Jurkat, Clone E6-1 (cell line): ENCODE data around the gene CSTF2T.
"Not testable (repeated sequence)": the region's sequence is repeated elsewhere in the genome, so short reads cannot be mapped to it uniquely, and the experiment has no call there.

Experiments
- DNase-seq: peaks from one replicate; pipeline ENCODE4 v3.0.0-alpha.2; 2011; ENCODE audit warnings: low read depth, low spot score
- H3K4me3 ChIP-seq: 2 replicates; pipeline ENCODE4 v1.5.1; 2011; ENCODE audit warnings: mild to moderate bottlenecking, low read length, control low read depth, moderate library complexity

Gene CSTF2T

GRCh38 chr10:51700228-51700817 lies 928 bp upstream of the CSTF2T start:
- DNase-seq, result no peak

DNA sequence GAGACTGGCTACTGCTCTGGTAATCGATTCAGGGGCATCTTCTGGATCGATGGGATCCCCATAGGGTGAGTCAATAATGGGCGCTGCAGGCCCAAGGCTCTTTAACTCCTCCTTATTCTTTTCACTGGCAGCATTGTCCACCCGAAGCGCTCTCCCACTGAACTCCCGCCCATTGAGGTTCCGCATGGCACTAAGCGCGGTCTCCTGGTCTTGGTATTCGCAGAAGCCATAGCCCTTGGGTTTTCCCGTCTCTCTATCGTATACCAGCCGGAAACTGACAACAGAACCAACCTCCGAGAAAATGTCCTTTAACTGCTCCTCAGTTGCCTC lies 285 bp downstream of the CSTF2T start:
- H3K4me3 ChIP-seq, result peak overlapping the region; percentile 97
- no peak for DNase-seq

More at GRCh38 chr10:51700228-51700817, 928 bp upstream of the CSTF2T start:
- H3K4me3 ChIP-seq, result no peak overlapping the region; the same call in 1 of the 2 replicates

- DNase-seq, result no peak
- H3K4me3 ChIP-seq, result peak overlapping the region; percentile 97
Measured at GRCh38 chr10:51698473-51699063, 827 bp downstream of the CSTF2T start.

DNA sequence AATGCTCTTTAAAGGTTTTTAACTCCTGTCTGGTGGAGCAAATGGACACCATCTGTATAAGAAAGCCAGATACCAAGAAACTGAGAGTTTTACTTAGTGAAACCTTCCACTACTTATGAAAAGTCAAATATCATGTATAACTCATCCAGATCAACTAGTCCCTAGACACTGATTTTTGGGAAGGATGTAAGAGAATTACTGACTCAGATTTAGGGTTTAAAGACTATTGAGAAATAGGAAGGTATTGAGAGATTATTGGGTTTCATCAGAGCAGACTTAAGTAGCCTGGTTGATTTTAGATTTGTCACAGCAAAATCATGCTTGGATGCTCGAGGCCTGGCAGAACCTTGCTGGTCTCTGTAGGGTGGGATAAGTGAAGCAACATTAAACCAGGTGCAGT lies 3.1 kb downstream of the CSTF2T start:
- DNase-seq, result no peak
- no peak overlapping the region for H3K4me3 ChIP-seq

GRCh38 chr10:51694086-51694768 lies 5.2 kb downstream of the CSTF2T start:
- no peak overlapping the region for H3K4me3 ChIP-seq
- no peak for DNase-seq

GRCh38 chr10:51691135-51691534 lies 8.3 kb downstream of the CSTF2T start:
- no peak for DNase-seq
- no peak overlapping the region for H3K4me3 ChIP-seq

- H3K4me3 ChIP-seq, result no peak overlapping the region
- DNase-seq, result no peak
Measured at GRCh38 chr10:51689536-51689935, 9.9 kb downstream of the CSTF2T start.

DNA sequence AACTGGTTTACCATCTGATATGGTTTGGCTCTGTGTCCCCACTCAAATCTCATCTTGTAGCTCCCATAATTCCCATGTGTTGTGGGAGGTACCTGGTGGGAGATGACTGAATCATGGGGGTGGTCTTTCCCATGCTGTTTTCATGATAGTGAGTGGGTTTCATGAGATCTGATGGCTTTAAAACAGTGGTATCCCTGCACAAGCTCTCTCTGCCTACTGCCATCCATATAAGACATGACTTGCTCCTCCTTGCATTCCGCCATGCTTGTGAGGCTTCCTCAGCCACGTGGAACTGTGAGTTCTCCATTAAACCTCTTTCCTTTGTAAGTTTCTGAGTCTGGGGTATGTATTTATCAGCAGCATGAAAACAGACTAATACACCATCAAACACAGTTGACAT lies 10.6 kb downstream of the CSTF2T start:
- H3K4me3 ChIP-seq, DNase-seq: not testable (repeated sequence)

DNA sequence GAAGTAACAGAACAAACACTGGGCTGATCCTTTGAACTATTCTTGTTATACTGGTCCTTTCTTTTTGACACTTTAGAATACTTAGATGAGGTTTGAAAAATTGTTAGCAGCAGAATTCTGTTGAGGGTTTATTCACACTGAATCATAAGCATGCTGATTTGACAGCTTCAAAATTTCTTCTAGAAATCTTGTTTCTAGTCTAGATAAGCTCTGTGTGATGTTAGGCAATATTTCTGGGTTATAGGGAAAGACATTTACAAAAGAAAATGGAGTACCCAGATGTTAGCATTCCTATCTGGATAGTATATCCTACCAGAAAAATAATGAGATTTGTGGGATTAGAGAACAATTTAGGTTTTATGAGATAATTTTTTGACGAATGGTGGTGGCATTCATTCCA lies 12.1 kb downstream of the CSTF2T start:
- DNase-seq, result no peak

GRCh38 chr10:51685768-51686167 lies 13.6 kb downstream of the CSTF2T start:
- no peak overlapping the region for H3K4me3 ChIP-seq
- no peak for DNase-seq

More for the DNA sequence above, 12.1 kb downstream of the CSTF2T start:
- no peak overlapping the region for H3K4me3 ChIP-seq

- H3K4me3 ChIP-seq, result no peak overlapping the region
- DNase-seq, result peak; percentile 30
Measured at GRCh38 chr10:51683031-51683691, 16.2 kb downstream of the CSTF2T start.

GRCh38 chr10:51679841-51680240 lies 19.6 kb downstream of the CSTF2T start:
- no peak for DNase-seq
- H3K4me3 ChIP-seq, result no peak overlapping the region

- no peak for DNase-seq
- no peak overlapping the region for H3K4me3 ChIP-seq
Measured at GRCh38 chr10:51675088-51675487, 24.3 kb downstream of the CSTF2T start.

DNA sequence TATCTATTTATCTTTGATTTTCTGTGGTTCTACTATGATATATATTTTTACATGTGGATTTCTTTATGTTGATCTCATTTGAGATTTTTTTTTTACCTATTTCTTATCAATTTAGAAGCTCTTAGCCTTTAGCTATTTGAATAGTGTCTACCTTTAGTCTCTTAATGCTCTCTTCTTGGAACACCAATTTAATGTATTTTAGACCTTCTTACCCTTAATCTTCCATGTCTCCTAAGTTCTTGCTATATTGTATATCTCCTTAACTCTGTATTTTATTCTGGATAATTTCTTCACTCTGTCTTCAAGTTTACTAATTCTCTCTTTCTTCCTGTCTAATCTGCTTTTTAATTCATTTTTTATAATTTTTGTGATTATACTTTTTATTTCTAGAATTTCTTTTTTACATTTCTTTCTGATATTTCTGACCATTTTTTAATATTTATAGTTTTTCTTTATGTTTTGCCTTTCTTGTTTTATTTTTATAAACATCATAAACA lies 27.3 kb downstream of the CSTF2T start:
- no peak for DNase-seq
- H3K4me3 ChIP-seq, result no peak overlapping the region

DNA sequence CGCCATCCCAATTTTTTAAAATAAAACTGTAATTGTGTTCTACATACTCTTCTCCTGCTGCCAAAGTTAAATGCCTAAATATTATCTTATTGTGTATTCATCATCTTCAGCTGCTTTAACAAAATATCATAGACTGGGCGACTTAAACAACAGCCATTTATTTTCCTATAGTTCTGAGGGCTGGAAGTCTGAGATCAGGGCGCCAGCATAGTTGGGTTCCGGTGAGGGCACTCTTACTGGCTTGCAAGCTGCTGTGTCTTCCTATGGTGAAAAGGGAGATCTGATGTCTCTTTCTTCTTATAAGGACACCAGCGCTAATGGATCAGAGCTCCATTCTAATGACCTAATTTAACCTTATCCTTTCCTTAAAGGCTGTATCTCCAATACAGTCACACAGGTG lies 30.4 kb downstream of the CSTF2T start:
- H3K4me3 ChIP-seq, result no peak overlapping the region
- DNase-seq, result no peak

DNA sequence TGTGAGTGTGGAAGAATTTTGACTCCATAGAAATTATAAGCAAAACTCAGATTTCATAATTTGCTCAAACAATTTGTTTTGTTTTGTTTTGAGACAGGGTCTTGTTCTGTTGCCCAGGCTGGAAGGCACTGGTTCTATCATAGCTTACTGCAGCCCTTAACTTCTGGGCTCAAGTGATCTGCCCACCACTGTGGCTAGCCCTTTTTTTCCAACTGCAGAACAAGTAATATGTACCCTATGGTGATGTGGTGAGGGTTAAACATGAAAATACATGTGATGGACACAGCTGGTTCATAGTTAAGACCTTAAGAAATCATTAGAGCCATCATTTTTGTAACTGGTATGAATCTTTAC lies 31.1 kb downstream of the CSTF2T start:
- H3K4me3 ChIP-seq, result no peak overlapping the region
- no peak for DNase-seq

GRCh38 chr10:51667678-51668335 lies 31.6 kb downstream of the CSTF2T start:
- no peak for DNase-seq

GRCh38 chr10:51666456-51666855 lies 32.9 kb downstream of the CSTF2T start:
- H3K4me3 ChIP-seq, result no peak overlapping the region
- DNase-seq, result no peak

More at GRCh38 chr10:51667678-51668335, 31.6 kb downstream of the CSTF2T start:
- no peak overlapping the region for H3K4me3 ChIP-seq

- DNase-seq, result no peak
- H3K4me3 ChIP-seq, result no peak overlapping the region
Measured at GRCh38 chr10:51663086-51663485, 36.3 kb downstream of the CSTF2T start.

DNA sequence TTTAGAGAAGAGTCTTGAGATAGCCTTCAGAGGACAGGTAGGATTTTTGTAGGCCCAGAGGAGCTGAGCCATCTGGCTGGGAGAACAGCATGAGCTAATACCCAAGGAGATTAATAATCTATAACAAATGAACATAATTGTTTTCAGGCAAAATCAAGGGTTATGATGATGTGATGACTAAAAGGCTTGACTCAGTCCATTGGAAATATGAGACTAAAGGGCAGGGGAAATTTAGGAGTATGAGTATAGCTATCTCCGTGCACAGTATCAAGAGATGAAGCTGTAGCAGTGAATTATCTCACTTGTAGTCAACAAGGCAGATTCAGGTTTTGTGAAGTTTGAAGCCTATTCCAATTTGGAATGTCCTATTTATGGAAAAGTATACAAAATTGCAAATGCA lies 40.1 kb downstream of the CSTF2T start:
- no peak for DNase-seq
- H3K4me3 ChIP-seq, result no peak overlapping the region
